ENCODE measurements around the gene MYL7.

MYL7 gene

DNA sequence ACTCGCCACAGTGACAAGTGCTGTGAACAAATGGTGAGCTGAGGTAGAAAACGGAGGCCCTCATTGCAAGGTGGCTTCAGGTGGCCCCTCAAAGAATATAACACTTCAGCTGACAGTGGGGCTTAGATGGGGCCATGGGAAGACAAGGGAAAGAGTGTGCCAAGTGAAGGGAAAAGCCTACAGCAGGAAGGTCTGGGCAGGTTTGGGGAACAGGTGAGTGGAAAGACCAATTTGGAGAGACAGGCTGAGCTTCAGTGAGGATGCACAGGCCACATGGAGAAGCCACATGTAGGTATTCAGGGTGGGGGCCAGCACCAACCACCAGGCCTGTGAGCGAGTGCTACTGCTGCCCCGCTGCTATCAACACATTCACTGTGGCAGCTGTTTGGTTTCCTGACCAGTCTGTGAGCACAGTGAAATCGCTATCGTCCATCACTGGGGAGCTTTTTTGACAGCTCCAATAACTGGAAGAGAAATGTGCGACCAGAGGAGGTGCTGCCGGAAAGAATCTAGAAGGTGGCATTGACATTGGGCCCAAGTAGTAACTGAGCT lies 21.2 kb downstream of the MYL7 start:
- no peak for DNase-seq
- intact Hi-C loops (cut with DNase I) = loop anchor here (5.0 to 10.0 kb wide), 2 partner anchors 38 to 75 kb away; partner anchors contain the start of genes DBNL and POLM

- intact Hi-C loops (cut with DNase I) = loop anchor here (5.0 kb wide), 1 partner anchor 36 kb away; the partner anchor contains the start of gene POLM
- DNase-seq = no peak
Observed at GRCh38 chr7:44117801-44118429, 23.2 kb downstream of the MYL7 start.

DNA sequence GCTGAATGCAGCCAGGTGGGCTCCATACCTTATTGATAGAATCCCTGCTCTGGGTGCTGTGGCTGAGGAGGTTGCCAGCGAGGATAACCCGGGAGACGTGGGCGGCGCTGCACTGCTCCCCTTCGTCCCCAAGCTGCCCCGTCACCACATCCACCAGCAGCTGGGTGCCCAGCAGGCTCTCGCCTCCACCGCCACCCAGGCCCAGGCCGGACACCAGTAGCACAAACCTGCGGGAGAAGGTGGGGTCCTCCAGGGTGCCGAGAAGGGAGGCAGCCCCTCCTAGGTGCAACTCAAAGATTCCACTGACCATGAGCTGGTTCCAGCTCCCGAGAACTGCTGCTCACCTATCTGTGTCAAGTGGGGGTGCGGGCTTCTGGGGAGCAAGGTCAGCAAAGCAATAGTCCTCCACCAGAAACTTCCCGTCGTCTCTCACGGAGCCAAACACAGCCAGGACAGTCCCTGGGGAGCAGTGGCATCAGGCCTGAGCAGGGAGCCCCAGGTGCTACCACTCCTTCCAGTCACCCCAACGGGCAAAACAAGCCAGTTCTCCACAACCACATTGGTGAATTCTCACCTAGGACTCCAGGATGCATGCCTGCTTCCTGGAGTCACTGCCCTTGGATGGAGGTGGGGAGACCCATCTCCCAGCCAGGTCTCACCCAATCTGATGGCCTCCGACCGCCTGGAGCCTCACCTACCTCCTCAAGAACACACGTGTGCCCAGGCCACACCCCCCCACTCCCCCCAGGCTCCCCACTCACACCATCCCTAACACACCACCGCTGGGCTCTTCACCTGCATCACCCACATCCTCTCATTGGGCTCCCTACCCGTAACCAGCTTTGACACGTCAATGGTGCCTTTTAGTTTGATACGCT lies 24.1 kb downstream of the MYL7 start:
- intact Hi-C loops (cut with DNase I) = loop anchor here (5.0 kb wide), 1 partner anchor 35 kb away; the partner anchor contains the start of gene POLM
- no peak for DNase-seq

- no peak for DNase-seq
- intact Hi-C loops (cut with DNase I) = loop anchor here (5.0 kb wide), 1 partner anchor 34 kb away; the partner anchor contains the start of gene POLM
Observed at GRCh38 chr7:44116087-44116788, 24.9 kb downstream of the MYL7 start.

DNA sequence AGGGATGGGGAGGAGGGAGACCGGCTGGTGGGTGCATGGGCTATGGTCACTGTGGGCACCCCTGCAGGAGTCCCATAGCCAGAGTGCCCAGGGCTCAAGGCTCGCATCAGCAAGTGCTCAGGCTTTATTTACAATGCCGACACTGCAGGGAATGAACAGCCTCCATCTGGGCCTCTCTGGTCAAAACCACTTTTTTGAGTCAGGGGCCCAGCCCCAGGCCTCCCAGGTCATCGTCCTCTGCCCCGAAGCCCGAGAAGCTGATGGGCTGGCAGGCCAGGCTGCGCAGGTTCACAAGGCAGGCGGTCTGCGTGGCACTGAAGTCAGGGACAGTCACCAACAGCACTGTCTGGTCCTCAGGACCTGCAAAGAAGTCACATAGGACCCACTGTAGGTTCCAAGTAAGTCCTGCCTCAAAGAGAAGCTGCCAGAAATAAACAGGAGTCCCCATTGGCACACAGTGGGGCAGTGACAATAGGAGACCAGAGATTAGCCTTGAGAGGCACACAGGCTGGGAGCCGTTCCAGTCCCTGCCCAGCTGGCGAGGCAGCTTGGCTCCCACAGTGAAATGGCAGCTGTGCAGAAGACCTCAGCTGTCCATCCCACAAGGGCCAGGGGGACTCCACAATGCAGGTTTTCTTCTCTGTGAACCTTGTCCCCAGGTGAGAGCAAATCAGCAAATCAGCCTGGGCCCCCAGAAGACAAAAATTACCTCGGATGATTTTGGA lies 26.4 kb downstream of the MYL7 start:
- DNase-seq = peak; percentile 67 to 93 (median 86)
- intact Hi-C loops (cut with DNase I) = loop anchor here (5.0 kb wide), 1 partner anchor 32 kb away; the partner anchor contains the start of gene POLM

DNA sequence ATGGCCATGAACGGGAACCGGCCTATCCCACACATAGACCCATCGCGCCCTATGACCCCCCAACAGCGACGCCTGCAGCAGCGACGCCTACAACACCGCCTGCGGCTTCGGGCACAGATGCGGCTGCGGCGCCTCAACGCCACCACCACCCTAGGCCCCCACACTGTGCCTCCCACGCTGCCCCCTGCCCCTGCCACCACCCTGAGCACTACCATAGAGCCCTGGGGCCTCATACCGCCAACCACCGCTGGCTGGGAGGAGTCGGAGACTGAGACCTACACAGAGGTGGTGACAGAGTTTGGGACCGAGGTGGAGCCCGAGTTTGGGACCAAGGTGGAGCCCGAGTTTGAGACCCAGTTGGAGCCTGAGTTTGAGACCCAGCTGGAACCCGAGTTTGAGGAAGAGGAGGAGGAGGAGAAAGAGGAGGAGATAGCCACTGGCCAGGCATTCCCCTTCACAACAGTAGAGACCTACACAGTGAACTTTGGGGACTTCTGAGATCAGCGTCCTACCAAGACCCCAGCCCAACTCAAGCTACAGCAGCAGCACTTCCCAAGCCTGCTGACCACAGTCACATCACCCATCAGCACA lies 27.3 kb downstream of the MYL7 start:
- intact Hi-C loops (cut with DNase I) = no loop called here
- DNase-seq = no peak

DNA sequence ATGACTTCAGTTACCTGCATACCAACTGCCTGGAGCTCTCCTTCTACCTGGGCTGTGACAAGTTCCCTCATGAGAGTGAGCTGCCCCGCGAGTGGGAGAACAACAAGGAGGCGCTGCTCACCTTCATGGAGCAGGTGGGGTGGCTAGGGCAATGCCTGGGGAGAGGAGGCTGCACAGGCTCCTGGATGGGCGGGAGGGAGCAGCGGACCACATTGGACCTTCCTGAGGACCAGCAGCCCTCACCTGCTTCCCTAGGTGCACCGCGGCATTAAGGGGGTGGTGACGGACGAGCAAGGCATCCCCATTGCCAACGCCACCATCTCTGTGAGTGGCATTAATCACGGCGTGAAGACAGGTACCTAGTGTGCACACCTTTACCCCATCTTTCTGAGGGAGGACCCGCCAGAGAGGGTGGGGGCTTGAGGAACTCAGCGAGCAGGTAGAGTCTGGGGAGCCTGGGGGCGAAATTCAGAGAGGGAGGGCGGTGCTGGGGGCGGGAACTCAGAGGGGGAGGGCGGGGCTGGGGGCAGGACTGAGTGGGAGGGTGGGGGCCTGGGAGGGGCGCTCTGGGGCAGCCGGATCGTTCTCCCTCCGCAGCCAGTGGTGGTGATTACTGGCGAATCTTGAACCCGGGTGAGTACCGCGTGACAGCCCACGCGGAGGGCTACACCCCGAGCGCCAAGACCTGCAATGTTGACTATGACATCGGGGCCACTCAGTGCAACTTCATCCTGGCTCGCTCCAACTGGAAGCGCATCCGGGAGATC lies 28.0 kb downstream of the MYL7 start:
- intact Hi-C loops (cut with DNase I) = no loop called here
- no peak for DNase-seq

DNA sequence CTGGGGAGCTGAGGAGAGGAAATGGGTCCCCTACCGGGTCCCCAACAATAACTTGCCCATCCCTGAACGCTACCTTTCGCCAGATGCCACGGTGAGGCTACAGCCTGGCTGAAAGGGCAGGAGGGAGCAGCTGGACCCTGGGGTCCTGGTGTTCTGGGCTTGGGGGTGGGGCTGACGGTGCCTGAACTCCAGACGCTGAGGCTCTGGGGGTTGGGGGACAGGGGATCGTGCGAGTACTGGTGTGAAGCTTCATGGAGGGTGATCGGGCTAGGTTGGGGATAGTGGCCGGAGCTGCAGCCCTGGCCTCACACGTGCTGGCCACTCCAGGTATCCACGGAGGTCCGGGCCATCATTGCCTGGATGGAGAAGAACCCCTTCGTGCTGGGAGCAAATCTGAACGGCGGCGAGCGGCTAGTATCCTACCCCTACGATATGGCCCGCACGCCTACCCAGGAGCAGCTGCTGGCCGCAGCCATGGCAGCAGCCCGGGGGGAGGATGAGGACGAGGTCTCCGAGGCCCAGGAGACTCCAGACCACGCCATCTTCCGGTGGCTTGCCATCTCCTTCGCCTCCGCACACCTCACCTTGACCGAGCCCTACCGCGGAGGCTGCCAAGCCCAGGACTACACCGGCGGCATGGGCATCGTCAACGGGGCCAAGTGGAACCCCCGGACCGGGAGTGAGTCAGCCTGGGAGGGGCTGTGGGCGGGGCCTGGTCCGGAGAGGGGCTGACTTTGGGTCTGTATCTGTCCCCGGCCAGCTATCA lies 28.7 kb downstream of the MYL7 start:
- intact Hi-C loops (cut with DNase I) = no loop called here
- no peak for DNase-seq

DNA sequence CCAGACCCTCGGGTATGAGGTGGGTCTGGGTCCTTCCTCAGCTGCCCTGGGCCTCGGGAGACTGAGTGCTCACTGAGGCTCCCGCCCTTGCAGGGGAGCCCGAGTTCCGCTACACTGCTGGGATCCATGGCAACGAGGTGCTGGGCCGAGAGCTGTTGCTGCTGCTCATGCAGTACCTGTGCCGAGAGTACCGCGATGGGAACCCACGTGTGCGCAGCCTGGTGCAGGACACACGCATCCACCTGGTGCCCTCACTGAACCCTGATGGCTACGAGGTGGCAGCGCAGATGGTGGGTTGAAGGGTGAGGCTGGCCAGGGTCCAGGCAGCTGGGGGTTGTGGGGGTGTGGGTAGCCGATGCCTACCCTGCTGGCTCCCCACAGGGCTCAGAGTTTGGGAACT lies 29.4 kb downstream of the MYL7 start:
- peak in 37 of 42 donors; percentile 20 to 85 (median 56) for DNase-seq
- intact Hi-C loops (cut with DNase I) = no loop called here

GRCh38 chr7:44110719-44111635 lies 30.2 kb downstream of the MYL7 start:
- no peak for DNase-seq
- intact Hi-C loops (cut with DNase I) = no loop called here

DNA sequence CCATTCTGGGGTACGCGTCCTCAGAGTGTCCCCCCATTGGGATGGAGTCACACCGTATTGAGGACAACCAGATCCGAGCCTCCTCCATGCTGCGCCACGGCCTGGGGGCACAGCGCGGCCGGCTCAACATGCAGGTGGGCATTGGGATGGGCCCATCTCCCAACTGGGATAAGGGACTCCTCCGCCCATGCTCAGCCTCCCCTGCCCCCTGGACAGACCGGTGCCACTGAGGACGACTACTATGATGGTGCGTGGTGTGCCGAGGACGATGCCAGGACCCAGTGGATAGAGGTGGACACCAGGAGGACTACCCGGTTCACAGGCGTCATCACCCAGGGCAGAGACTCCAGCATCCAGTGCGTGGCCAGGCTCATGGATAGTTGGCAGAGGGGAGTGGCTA lies 31.1 kb downstream of the MYL7 start:
- intact Hi-C loops (cut with DNase I) = no loop called here
- DNase-seq = no peak

- intact Hi-C loops (cut with DNase I) = no loop called here
- DNase-seq = no peak
Observed at GRCh38 chr7:44108768-44109750, 32.1 kb downstream of the MYL7 start.

GRCh38 chr7:44107961-44108767 lies 33.0 kb downstream of the MYL7 start:
- intact Hi-C loops (cut with DNase I) = no loop called here
- no peak for DNase-seq

Data from head of caudate nucleus (tissue), 42 donors.